GM18502 (cell line): Measurements from ENCODE around the gene TPK1.

Source experiments
- ATAC-seq: cut with Tn5 transposase; IDR thresholded peaks from one replicate; pipeline ENCODE4 v1.9.1; 2021; ENCODE audit warnings: mild to moderate bottlenecking; ENCODE audit not compliant: unreplicated experiment, poor library complexity

Gene TPK1

DNA sequence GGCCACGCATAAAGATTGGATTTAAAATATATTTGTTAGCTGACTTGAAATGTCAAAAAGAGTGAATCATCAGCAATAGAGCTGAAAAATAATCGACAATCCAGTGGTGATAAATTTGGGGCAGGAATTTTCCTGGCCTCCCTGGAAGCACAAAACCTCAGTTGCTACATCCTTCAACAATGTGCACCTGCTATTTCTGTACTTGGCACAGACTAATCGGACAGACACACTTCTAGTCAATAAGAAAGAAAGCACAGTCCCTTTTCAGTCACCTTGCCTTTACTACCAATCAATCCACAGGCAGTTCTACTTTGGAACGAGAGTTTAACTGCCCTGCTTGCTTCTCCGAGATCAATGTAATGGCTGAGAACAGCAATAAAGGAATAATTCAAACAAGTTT, 335.6 kb downstream of the TPK1 start:
- ATAC-seq = no peak

DNA sequence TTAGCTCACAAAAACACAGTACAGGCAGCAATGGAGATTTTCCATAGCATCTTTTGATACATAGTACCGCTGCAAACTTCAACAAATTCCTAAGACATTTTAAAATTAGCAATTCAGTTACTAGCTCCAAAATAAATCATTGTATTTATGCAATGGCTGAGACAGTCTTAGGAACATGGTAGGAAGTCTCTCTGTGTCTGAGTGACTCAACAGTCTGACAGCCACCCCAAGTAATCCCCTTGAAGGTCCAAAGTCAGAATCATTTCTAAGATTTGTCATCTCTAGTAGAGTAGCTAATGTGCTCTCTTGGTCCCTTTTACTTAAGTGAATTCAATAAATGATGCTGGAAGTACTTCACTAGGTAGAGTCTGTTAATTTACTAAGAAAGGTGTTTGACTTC, 338.6 kb downstream of the TPK1 start:
- ATAC-seq = no peak

DNA sequence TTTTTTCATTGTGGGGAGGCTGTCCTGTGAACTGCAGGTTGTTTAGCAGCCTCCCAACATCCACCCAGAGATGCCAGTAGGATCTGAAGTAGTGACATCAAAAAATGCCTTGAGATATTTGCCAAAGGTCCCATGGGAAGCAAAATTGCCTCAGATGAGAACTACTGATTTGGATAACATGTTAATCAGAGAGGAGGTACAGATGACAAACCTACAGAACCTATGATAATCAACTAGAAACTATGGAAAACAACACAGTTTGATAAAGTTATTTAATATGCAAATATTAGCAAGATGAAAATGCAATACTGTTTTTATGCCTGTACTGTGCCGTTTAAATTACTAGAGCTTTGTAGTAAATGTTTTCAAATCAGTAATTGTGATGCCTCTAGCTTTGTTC, 341.5 kb downstream of the TPK1 start:
- no peak for ATAC-seq

DNA sequence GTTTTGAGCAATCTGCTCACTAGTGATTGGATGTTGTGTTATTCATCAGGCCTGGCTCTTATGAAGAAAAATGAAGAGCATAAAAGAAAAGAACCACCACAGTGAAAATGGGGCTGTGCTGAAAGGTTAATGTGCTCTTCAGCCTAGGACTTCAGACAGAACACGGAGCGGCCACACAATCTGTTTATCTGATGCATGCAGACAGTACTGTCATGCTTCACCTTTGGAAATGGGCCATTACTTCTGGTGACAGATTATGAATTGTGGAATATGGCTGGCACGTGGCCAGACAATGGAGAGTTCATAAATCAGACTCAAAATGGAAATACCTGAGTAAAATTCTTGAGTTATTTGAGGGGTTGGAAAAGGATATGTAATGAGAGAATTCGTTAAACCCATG, 346.3 kb downstream of the TPK1 start:
- no peak for ATAC-seq

DNA sequence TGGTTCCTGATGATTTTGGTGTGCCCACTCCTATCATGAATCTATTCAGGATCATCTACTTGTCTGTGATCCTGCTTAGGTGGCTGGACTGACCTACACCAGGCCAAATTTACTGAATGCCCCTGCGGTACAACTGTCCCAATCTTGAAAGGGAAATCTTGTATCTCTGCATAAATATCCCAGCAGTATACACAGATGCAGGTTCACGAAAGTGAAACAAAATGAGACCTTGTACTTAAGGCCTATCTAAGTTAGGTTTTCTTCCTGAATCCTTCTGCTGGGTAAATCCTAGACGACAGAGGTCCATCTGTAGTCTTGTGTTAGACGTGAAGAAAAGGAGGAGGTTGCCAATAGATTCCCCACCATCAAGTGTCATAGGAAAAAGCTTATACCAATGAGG, 346.9 kb downstream of the TPK1 start:
- ATAC-seq = no peak

DNA sequence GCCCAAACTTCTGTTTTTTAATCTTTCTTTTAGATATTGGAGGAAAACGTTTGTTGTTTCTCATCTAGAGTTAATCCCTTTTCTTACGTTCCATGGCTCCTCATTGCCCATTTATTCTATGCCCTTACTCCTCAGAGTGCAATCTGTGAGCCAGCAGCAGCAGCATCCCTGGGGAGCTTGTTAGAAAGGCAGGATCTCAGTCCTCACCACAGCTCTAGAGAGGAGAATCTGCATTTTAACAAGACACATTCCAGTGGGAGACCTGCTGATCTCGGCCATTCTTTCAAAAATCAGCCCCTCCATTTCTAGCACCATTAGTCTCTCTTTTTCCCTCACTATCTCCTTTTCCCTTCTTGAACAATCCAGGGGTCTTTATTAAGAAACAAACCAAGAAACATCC, 348.0 kb downstream of the TPK1 start:
- no peak for ATAC-seq

DNA sequence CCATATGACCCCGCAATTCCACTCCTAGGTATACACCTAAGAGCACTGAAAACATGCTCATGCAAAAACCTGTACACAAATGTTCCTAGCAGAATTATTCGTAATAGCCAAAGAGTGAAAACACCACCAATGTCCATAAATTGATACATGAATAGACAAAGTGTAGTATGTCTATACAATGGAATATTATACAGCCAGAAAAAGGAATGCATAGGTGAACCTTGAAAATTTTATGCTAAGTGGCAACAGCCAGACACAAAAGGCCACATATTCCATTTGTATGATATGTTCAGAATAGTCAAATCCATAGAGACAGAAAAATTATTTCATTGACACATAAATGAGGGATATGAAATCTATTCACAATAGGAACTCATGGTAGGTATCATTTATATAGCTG, 351.4 kb downstream of the TPK1 start:
- ATAC-seq = no peak

DNA sequence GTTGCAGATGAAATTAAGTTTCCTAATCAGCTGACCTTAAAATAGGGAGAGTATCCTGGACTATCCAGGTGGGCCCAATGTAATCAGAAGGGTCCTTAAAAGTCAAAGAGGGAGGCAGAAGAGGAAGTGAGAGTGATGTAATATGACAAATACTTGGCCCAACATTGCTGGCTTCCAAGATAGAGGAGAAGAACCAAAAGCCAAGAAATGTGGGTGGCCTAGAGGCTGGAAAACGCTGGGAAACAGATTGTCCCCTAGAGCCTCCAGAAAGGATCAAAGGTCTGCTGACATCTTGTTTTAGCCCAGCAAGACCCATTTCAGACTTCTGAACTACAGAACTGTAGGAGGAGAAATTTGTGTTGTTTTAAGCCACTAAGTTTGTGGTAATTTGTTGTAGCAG, 352.7 kb downstream of the TPK1 start:
- ATAC-seq = no peak

DNA sequence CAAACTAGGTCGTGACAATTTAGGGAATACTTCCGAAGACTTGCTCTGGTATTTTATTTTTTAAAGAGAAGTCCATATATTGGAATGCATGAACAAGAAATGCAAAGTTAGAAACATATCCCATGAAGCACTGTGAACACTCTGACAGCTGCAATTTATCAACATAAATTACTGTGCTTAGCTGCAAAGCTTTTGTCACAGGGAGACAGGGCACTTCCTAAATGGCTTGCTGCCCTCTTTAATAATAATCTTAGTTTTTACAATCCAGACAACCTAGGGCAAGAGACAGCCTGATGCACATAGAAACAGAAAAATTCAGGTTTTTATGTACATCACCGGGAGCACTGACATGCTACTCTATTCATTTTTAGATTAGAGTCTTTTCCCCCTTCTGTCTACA, 354.0 kb downstream of the TPK1 start:
- no peak for ATAC-seq

DNA sequence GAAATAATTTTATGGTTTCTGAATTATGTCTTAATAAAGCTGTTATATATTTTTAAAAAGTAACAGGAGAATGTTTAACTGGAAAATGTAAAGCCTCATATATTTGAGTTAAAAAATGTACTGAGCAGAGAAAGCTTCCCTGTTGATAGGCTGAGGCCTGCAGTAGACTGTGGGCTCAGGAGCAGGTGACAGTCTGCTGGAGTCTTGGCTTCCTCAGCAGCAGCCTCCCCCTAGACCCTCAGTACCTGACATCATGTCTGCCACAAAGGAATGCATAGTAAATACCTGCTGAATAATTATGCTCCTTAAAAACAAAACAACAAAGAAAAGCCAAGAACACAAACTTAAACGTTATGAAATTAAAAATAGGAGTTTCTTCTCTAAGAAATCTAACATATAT, 358.5 kb downstream of the TPK1 start:
- ATAC-seq = no peak

DNA sequence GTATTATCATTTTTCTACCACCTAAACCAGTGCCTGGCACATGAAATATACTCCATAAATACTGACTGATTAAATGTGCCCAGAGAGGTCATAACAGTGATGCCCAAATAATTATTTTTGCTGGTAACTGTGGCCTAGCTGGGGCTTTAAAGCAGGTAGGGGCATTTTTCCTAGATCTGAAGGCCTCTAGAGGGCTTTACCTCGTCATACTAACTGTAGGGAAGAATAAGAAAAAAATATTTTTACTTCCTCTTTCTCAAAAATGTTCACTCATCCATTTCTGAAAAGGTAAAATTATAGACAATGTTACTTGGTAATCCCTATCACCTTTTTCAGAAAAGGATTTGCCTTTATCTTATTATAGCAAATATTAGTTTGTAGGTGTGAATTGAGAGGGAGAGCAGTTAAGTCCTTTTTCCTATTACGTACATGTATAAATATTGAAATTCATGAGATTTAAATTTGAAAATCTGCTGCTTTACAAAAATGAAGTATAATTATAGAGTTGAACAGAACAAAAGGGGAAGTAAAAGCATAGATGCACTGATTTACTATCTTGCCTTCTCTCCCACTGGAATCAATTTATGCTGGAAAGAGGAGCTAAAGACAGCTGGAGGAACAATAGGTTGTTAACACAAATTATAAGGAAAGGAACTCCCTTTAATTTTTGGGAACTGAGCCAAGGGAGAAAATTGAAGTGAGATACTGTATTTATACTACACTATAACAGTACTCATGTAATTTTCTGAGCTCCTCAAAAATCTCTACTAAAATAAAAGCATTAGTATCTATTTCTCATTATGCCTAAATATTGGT, 360.8 kb downstream of the TPK1 start:
- ATAC-seq = no peak

DNA sequence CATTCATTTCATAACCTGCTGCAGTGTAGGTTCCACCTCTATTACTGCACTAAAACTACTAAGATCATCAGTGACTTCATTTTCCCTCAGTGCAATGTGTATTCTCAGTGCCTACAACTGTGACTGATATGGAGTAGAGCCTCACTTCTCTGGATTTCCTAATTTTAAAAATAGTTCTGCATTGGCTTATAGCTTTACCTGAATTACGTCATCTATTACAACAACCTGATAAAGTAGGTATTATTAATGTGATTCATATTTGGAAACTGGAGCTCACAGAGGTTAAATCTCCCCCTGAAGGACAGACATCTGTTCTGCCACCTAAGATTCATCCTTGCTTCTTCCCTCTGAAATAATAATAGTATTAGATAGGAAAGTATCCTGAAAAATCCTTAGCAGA, 361.5 kb downstream of the TPK1 start:
- ATAC-seq = no peak

DNA sequence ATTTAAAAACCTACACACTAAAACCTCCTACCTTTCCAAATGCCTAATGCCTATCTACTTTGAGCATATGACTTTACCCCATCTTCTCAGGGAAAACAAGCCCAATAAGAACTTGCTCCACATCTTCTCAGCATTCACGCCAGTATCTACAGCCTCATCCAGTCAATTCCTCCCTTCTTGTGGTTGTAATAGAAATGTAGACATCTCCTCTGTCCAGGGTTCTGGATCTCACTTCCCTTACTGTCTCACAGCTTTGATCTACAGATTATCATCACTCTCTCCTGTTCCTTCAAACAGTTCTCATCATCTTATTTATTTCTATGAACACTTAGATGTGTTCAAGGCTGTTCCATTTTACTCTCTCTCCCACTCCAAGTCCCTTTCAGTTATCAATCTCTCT, 361.9 kb downstream of the TPK1 start:
- no peak for ATAC-seq

DNA sequence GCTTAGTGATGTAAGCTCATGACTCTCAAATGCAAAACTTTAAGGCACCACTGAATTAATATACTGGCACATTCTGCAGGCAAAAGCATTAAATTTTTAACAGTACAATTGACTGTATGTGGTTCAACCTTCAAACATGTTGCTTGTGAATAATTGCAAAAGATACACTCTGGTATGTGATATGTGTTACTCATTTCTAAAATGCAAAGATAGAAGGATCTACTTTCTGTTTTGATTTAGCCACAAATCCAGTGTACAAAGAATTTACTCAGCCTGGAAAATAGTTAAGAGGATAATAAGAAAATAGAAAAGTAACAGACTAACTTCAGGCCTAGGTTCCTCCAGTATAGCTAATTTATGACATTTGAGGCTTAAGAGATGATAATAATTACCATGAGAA, 365.8 kb downstream of the TPK1 start:
- no peak for ATAC-seq

DNA sequence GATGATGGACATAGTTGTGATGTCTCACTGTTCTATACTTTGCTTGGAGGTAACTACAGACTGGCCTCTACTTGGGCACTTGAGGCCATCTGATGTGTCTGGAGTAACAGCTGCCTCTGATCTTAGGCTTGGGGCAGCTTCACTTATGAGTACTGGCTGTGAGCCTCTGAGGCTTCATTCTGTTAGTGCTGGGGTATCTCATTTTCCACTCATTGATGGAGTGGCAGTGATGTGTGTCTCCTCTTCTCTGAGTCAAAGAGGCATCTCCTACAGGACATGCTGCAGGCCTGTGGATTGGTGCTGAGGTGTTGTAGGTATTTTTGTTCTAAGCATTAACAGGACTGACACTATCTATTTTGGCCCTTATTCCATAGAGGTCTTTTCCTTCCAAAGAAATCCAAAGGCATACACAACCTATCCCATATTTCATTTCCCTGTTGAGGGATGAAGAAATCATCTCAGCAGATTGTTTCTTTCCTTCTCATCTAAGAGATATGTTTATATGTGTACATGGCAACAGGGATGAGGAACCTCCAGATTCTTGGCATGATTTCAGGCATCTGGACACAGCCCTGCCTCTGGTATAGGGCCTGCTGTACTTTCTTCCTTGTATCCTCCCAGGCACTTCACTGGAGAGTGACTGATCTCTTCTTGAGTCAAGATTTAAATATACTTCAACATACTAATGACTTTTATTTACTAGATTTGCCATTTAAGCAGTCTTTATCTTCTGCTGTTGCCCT, 366.7 kb downstream of the TPK1 start:
- ATAC-seq = no peak

DNA sequence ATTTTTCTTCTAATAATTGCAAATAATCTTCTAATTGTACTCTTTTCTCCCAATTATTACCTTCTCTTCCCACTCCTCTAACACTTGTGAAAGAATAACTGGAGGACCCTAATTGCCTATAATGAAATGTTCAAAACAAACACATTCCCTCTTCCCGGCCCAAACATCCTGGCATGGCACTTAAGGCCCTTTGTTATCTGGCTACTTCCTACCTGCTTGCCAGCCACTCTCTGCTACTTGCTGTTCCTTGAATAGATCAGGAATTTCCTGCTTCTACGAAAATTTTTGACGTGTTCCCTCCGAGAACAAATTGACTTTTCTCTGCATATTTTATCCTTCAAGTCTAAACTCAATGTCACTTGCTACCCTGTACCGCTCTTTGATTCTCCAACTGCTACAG, 376.2 kb downstream of the TPK1 start:
- ATAC-seq = no peak

DNA sequence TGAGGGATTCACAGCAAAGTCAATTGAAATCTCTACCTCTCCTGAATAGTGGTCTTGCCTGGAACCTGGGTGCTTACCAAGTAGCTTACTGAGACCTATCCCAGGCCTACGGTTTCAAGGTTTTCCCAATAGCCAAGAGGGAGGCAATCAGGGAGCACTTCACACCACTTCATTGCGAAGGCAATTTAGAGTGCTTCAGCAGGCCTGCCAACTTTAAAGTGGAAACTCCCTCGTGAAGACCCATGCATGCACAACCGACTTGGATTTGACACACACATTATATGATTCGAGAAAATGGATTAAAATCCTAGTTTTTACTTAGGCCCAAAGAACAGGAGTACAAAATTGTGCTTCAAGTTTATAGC, 380.8 kb downstream of the TPK1 start:
- ATAC-seq = no peak

DNA sequence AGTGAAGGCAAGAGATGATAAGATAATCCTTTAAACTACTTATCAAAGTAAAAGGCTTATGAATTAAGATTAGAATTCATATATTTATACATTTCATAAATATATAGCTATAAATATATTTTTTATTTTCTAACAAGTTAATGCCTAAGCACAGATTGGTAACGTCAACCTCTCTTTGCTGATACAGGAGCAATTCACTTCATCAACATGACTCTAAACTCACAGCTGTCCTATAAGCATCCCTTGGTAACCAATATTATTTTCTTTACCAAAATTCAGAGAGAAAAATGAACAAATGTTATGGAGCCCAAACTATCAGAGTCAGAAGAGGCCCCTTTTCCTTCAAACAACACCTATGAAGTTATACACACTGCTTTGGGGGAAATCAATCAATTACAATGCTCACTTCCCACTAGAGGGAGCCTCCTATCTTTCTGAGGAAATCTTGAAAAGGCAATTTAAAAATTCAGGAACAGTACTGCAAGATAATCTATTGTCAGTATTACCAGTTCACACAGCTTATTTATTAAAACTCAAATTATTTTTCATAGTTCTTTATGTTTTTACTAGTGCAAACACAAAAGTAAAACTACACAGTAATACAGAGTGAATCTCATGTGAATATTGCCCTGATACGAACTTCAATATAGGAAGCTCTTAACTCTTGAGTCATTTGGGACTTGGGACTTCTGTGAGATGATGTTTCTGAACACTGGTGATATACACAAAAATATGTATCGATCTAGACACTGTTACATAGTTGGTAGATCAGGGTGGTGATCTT, 381.4 kb downstream of the TPK1 start:
- ATAC-seq = no peak

DNA sequence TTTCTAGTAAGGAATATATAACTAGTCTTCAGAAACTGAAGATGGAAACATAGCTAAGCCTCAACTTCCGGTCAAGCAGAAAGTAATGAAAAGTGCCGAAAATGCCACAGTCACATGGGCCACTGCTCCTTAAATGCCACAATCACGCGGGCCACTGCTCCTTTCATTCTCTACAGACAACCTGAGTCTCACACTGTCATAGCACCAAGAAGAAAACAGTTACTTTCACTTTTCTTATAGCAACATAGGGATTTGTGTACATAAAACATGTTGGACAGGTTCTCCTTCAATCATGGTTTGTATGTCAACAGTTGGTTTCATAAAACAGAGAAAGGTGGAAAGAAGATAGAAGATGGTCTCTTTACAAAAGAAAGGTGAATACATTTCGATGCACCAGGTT, 383.8 kb downstream of the TPK1 start:
- ATAC-seq = no peak

DNA sequence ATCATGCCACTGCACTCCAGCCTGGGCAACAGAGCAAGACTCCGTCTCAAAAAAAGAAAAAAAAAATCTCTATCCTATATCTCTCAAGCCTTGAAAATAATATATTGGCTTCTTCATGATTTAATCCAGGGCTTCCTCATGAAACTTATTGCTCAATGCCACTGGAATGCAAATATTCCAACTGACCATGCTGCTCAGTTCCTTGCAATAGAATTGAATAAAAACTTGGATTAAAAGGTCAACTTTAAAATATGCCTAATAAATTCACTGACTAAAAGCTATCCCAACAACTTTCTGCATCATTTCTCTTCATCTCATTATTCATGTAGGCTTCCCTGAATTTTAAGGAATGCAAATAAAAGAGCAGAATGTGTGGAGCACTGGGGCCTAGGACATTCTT, 390.3 kb downstream of the TPK1 start:
- no peak for ATAC-seq

DNA sequence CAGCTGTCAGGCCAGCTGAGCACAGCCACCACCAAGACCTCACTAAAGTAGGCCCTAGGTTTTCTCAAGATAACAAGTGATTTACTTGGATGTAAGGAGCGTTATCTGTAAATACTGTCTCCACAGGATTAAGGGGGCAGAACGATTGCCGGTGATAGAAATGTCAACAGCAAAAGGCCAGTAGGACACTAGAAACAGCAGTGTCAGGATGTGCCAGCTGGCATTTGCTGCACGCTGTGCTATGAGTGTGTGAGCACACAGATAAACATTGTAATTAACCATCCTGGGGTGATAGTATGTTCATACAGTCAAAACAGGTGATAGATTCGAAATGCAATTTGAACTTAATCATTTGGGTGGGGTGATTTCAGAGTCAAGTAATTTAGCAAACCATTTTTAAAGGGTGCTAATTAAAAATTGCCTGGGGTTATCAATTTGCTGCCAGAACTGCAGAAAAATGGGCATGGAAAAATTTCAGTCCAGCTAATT, 396.1 kb downstream of the TPK1 start:
- no peak for ATAC-seq
